HCT116 (cell line): ENCODE data around the gene EML1. TPM values are rescaled to one million over a fixed set of nuclear protein-coding genes. Genes with fewer than 3 reads are reported as not detected.

ENCODE experiments used
- ATAC-seq: fragments of 200-7000 bp; cut with Tn5 transposase; 2 replicates; pipeline ENCODE4 v1.9.1; 2020; ENCODE audit warnings: mild to moderate bottlenecking, moderate library complexity
- BruUV-seq: library from RNA; stranded (reverse); fragments of 400-500 nt; replicated peaks from 2 replicates; lab custom pipeline; 2021; lab: Mats Ljungman, UMichigan
- CTCF ChIA-PET: fragments of 300-600 bp; sonication (Branson Sonifier 250); formaldehyde crosslinking; loops from one replicate; lab custom pipeline; 2021; ENCODE audit warnings: antibody characterized with exemption; lab: Charles Lee
- POLR2A ChIA-PET: fragments of 300-600, 350-600 bp; sonication (Branson Sonifier 250); formaldehyde crosslinking; loops from one replicate; lab custom pipeline; 2021; ENCODE audit warnings: antibody characterized with exemption; lab: Charles Lee
- RAD21 ChIA-PET, 2 experiments: fragments of 300-600 bp; sonication (Branson Sonifier 250); formaldehyde crosslinking; loops; one replicate each; lab custom pipeline; 2023; ENCODE audit warnings: low total read pairs in 2 of 2; ENCODE audit not compliant: uncharacterized antibody in 2 of 2, unreplicated experiment in 2 of 2, low non-redundant PET in 1 of 2; lab: Charles Lee
- DNase-seq: peaks from one replicate; pipeline ENCODE4 v3.0.0-alpha.2; 2010; ENCODE audit warnings: low read depth, low spot score
- H2AFZ ChIP-seq: fragments of 200-600 bp; shearing (Covaris generic), sonication (generic); 2 replicates; pipeline ENCODE4 v1.6.1; 2017; ENCODE audit warnings: low read depth, mixed run types, mixed read lengths, antibody characterized with exemption, low read length; ENCODE audit not compliant: poor library complexity, severe bottlenecking
- H3K27ac ChIP-seq: 2 replicates; pipeline ENCODE4 v1.5.1; 2012; ENCODE audit warnings: low read depth, low read length
- H3K27me3 ChIP-seq: fragments of 200-600 bp; sonication (generic); 2 replicates; pipeline ENCODE4 v1.6.1; 2016; ENCODE audit warnings: mixed run types, low read length, mixed read lengths; ENCODE audit not compliant: insufficient read depth
- H3K36me3 ChIP-seq, 2 experiments: fragments of 200-500 bp in 1 of 2; fragments of 200-600 bp in 1 of 2; sonication (Bioruptor generic) in 1 of 2; sonication (generic) in 1 of 2; 2 replicates each; pipeline versions ENCODE4 v1.5.1 to v1.6.1; 2014 to 2016; ENCODE audit warnings: low read length in 2 of 2, inconsistent platforms in 1 of 2, mixed read lengths in 1 of 2, mixed run types in 1 of 2; ENCODE audit not compliant: insufficient read depth in 2 of 2, control insufficient read depth in 1 of 2
- H3K4me1 ChIP-seq, 2 experiments: fragments of 200-600 bp in 1 of 2; sonication (generic) in 1 of 2; 2 replicates each; pipeline versions ENCODE4 v1.5.1 to v1.6.1; 2012 to 2017; ENCODE audit warnings: low read length in 2 of 2, inconsistent platforms in 1 of 2, mild to moderate bottlenecking in 1 of 2, mixed read lengths in 1 of 2, mixed run types in 1 of 2, moderate library complexity in 1 of 2; ENCODE audit not compliant: insufficient read depth in 2 of 2, control insufficient read depth in 1 of 2
- H3K4me2 ChIP-seq: fragments of 200-600 bp; sonication (generic); 2 replicates; pipeline ENCODE4 v1.6.1; 2017; ENCODE audit warnings: mixed run types, low read length, mixed read lengths
- H3K4me3 ChIP-seq, 2 experiments: fragments of 200-600 bp in 1 of 2; sonication (generic) in 1 of 2; replicated peaks in 1 of 2; 2 replicates each; pipeline ENCODE4 v1.5.1; 2011 to 2016; ENCODE audit warnings: low read length in 2 of 2, control low read depth in 1 of 2, low read depth in 1 of 2, mild to moderate bottlenecking in 1 of 2, mixed read lengths in 1 of 2, mixed run types in 1 of 2
- H3K79me2 ChIP-seq: fragments of 200-600 bp; sonication (generic); 2 replicates; pipeline ENCODE4 v1.6.1; 2017; ENCODE audit warnings: mild to moderate bottlenecking, mixed run types, low read length, moderate library complexity, mixed read lengths; ENCODE audit not compliant: insufficient read depth
- H3K9ac ChIP-seq: fragments of 200-600 bp; sonication (generic); 2 replicates; pipeline ENCODE4 v1.6.1; 2016; ENCODE audit warnings: low read length, mixed read lengths
- H3K9me2 ChIP-seq: fragments of 200-600 bp; sonication (generic), shearing (Covaris generic); 2 replicates; pipeline ENCODE4 v1.6.1; 2017; ENCODE audit warnings: mixed run types, mild to moderate bottlenecking, moderate library complexity; ENCODE audit not compliant: insufficient read depth
- H3K9me3 ChIP-seq, 2 experiments: fragments of 200-500 bp in 1 of 2; fragments of 200-600 bp in 1 of 2; sonication (Bioruptor generic) in 1 of 2; sonication (generic) in 1 of 2; 2 replicates each; pipeline ENCODE4 v1.6.1; 2014 to 2017; ENCODE audit warnings: low read length in 2 of 2, mixed read lengths in 2 of 2, inconsistent platforms in 1 of 2, low read depth in 1 of 2, mild to moderate bottlenecking in 1 of 2, mixed run types in 1 of 2, moderate library complexity in 1 of 2; ENCODE audit not compliant: control insufficient read depth in 1 of 2, insufficient read depth in 1 of 2
- H4K20me1 ChIP-seq: fragments of 200-600 bp; sonication (generic), shearing (Covaris generic); 2 replicates; pipeline ENCODE4 v1.6.1; 2017; ENCODE audit warnings: mixed run types, mild to moderate bottlenecking, moderate library complexity; ENCODE audit not compliant: insufficient read depth
- CBX3 ChIP-seq: IDR thresholded peaks from 2 replicates; pipeline ENCODE4 v1.6.1; 2012; ENCODE audit warnings: low read depth
- EGR1 ChIP-seq: IDR thresholded peaks from 2 replicates; pipeline ENCODE4 v1.6.1; 2012; ENCODE audit warnings: low read depth
- EZH2phosphoT487 ChIP-seq: fragments of 200-600 bp; IDR thresholded peaks from 2 replicates; pipeline ENCODE4 v1.6.1; 2018; ENCODE audit warnings: antibody characterized with exemption, borderline replicate concordance
- FOSL1 ChIP-seq: IDR thresholded peaks from 2 replicates; pipeline ENCODE4 v1.6.1; 2012; ENCODE audit warnings: low read depth
- JUND ChIP-seq: IDR thresholded peaks from 2 replicates; pipeline ENCODE4 v1.6.1; 2012
- RAD21 ChIP-seq: IDR thresholded peaks from 2 replicates; pipeline ENCODE4 v1.6.1; 2012; ENCODE audit warnings: low read depth, mild to moderate bottlenecking
- SP1 ChIP-seq: IDR thresholded peaks from 2 replicates; pipeline ENCODE4 v1.6.1; 2012; ENCODE audit warnings: low read depth
- TCF7L2 ChIP-seq: IDR thresholded peaks from 2 replicates; pipeline ENCODE4 v1.7.0; 2011; ENCODE audit warnings: borderline replicate concordance, inconsistent platforms; ENCODE audit not compliant: insufficient read depth, insufficient read length; ENCODE audit errors: extremely low read depth
- ZNF274 ChIP-seq: fragments of 200-500 bp; sonication (Bioruptor generic); IDR thresholded peaks from 2 replicates; pipeline ENCODE4 v1.6.1; 2014; ENCODE audit warnings: mild to moderate bottlenecking, low read depth, low read length, inconsistent platforms
- intact Hi-C: fragments of 100-400 bp; cut with micrococcal nuclease; formaldehyde crosslinking; loops from 2 replicates; pipeline ENCODE4 v1.10.0; 2022
- total RNA-seq: library from RNA; stranded (reverse); gene quantifications from one replicate; pipeline ENCODE4 v1.2.1, GENCODE V29; 2021; ENCODE audit not compliant: unreplicated experiment
- TF ChIP-seq, protein P1 (sequence below): IDR thresholded peaks from 2 replicates; pipeline ENCODE4 v1.6.1; 2012; ENCODE audit warnings: low read depth
- TF ChIP-seq, protein P2 (sequence below): IDR thresholded peaks from 2 replicates; pipeline ENCODE4 v1.6.1; 2012
- TF ChIP-seq, protein P3 (sequence below), 3 experiments: fragments of 200-600 bp in 1 of 3; sonication (generic) in 1 of 3; IDR thresholded peaks in 2 of 3; conservative IDR thresholded peaks in 1 of 3; 2 replicates each; pipeline ENCODE4 v1.5.1; 2012 to 2017; ENCODE audit warnings: low read depth in 2 of 3, low read length in 2 of 3, antibody characterized with exemption in 1 of 3, borderline replicate concordance in 1 of 3, control low read depth in 1 of 3, mild to moderate bottlenecking in 1 of 3, mixed read lengths in 1 of 3, mixed run types in 1 of 3, moderate library complexity in 1 of 3; ENCODE audit not compliant: insufficient read depth in 1 of 3

Gene EML1
- total RNA-seq, 1 experiment from 2014 or later: 7.4 TPM

DNA sequence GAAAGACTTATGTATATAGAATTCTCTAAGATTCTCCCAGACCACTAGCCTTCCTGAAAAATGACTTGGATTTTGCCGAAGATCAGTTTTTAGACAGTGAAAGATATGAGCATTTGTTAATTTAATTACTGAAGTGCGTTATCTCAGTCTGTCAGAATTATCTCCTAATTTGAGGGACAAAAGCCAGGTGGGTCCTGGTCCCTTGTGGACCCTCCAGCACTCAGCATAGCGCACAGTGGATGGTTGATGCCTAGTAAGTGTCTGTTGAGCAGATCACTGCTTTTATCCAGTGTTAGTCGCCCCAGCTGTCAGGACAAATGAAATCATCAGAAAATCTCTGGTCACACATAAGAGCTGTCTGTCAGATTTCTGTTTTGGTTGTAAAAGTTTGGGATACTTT is 80.4 kb downstream of the EML1 start (continued):
- TF ChIP-seq, protein P1, sequence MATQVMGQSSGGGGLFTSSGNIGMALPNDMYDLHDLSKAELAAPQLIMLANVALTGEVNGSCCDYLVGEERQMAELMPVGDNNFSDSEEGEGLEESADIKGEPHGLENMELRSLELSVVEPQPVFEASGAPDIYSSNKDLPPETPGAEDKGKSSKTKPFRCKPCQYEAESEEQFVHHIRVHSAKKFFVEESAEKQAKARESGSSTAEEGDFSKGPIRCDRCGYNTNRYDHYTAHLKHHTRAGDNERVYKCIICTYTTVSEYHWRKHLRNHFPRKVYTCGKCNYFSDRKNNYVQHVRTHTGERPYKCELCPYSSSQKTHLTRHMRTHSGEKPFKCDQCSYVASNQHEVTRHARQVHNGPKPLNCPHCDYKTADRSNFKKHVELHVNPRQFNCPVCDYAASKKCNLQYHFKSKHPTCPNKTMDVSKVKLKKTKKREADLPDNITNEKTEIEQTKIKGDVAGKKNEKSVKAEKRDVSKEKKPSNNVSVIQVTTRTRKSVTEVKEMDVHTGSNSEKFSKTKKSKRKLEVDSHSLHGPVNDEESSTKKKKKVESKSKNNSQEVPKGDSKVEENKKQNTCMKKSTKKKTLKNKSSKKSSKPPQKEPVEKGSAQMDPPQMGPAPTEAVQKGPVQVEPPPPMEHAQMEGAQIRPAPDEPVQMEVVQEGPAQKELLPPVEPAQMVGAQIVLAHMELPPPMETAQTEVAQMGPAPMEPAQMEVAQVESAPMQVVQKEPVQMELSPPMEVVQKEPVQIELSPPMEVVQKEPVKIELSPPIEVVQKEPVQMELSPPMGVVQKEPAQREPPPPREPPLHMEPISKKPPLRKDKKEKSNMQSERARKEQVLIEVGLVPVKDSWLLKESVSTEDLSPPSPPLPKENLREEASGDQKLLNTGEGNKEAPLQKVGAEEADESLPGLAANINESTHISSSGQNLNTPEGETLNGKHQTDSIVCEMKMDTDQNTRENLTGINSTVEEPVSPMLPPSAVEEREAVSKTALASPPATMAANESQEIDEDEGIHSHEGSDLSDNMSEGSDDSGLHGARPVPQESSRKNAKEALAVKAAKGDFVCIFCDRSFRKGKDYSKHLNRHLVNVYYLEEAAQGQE: no peak
- TF ChIP-seq CBX3 (no peak), RAD21 (no peak), JUND (no peak)
- TF ChIP-seq, protein P2, sequence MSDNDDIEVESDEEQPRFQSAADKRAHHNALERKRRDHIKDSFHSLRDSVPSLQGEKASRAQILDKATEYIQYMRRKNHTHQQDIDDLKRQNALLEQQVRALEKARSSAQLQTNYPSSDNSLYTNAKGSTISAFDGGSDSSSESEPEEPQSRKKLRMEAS: no peak

DNA sequence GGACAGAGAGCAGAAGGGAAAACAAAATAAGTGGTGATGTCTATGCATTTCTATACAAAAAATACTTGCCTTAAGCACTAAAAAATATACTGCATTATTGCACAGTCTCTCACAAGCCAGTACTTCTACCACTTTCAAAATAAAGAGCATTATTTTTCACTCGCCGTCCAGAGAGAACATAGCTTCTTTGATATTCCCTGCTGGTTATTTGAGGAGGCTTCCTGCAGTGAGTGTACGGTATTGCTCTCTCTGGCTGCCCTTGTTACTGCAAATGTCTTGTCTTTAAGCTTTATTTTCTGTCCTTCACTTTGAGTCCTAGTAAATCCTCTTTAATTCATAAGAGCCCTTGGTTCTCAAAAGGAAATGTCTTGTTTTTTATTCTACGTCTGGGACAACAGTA is 81.1 kb downstream of the EML1 start:
- no peak overlapping the region for H2AFZ ChIP-seq
- no peaks in the 10 kb centered on the region for H3K4me1 ChIP-seq
- H3K9ac ChIP-seq: no peak overlapping the region
- H3K9me2 ChIP-seq: no peaks in the 10 kb centered on the region
- H3K4me2 ChIP-seq: no peak overlapping the region
- ChIA-PET RAD21 (no interaction called here), CTCF (interaction anchor here (1.4 to 1.6 kb wide), 2 partner anchors 25 to 190 kb away, joined by 3 read pairs; partner anchors contain the start of gene CYP46A1), POLR2A (no interaction called here)
- no peaks in the 10 kb centered on the region for H3K79me2 ChIP-seq
- BruUV-seq: no TSS peak
- intact Hi-C loops: no loop called here
- no peak for TF ChIP-seq FOSL1
- no peak for TF ChIP-seq EZH2phosphoT487
- no peak for TF ChIP-seq ZNF274
- TF ChIP-seq, protein P3, sequence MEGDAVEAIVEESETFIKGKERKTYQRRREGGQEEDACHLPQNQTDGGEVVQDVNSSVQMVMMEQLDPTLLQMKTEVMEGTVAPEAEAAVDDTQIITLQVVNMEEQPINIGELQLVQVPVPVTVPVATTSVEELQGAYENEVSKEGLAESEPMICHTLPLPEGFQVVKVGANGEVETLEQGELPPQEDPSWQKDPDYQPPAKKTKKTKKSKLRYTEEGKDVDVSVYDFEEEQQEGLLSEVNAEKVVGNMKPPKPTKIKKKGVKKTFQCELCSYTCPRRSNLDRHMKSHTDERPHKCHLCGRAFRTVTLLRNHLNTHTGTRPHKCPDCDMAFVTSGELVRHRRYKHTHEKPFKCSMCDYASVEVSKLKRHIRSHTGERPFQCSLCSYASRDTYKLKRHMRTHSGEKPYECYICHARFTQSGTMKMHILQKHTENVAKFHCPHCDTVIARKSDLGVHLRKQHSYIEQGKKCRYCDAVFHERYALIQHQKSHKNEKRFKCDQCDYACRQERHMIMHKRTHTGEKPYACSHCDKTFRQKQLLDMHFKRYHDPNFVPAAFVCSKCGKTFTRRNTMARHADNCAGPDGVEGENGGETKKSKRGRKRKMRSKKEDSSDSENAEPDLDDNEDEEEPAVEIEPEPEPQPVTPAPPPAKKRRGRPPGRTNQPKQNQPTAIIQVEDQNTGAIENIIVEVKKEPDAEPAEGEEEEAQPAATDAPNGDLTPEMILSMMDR (IDR thresholded peaks at IDR 0.05 in 2 of 3, conservative IDR thresholded peaks at IDR 0.05 in 1 of 3; ENCODE audit: borderline replicate concordance in 1 of 3, insufficient read depth in 1 of 3, low read depth in 2 of 3, low read length in 2 of 3): no peak
- no peak for TF ChIP-seq TCF7L2
- TF ChIP-seq SP1: no peak
- TF ChIP-seq EGR1: no peak
- no peak for TF ChIP-seq CBX3
- peaks cover 21% of the 10 kb centered on the region for H3K27me3 ChIP-seq
- no peak overlapping the region for H3K27ac ChIP-seq
- H3K36me3 ChIP-seq: no peaks in the 10 kb centered on the region
- no peaks in the 10 kb centered on the region for H4K20me1 ChIP-seq
- ATAC-seq: no peak
- no peak overlapping the region for H3K4me3 ChIP-seq
- no peak for DNase-seq
- H3K9me3 ChIP-seq: no peaks in the 10 kb centered on the region
